ENCODE data around the gene OAS3. TPM values are rescaled to one million over a fixed set of nuclear protein-coding genes. Genes with fewer than 3 reads are reported as not detected.

Gene OAS3
- total RNA-seq, 1 experiment from 2014 or later, result 159 TPM

DNA sequence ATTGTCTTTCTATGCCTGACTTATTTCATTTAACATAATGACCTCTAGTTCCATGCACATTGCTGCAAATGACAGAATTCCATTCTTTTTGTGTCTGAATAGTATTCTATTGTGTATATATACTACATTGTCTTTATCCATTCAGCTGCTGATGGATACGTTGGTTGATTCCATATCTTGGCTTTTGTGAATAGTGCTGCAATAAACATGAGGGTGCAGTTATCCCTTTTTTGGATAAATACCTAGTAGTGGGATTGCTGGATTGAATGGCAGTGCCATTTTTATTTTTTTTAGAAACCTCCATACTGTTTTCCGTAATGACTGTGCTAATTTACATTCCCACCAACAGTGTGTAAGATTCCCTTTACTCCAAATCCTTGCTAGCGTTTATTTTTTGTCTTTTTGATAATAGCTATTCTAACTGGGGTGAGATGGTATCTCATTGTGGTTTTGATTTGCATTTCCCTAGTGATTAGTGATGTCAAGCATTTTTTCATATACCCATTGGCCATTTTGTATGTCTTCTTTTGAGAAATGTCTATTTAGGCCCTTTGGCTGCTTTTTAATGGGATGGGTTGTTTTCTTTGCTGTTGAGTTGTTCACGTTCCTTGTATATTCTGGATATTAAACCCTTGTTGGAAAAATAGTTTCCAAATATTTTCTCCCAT, 42.4 kb downstream of the OAS3 start:
- DNase-seq, result no peak
- Mint-ChIP-seq H3K27me3 (ENCODE audit: unreplicated experiment) (no peaks in the 10 kb centered on the region), H3K4me1 (ENCODE audit: low read depth, unreplicated experiment) (no peaks in the 10 kb centered on the region), H3K36me3 (ENCODE audit: insufficient read depth, unreplicated experiment) (peaks cover 7% of the 10 kb centered on the region), H3K4me3 (ENCODE audit: low read depth, unreplicated experiment) (no peak overlapping the region), H3K9me3 (ENCODE audit: low read depth, unreplicated experiment) (peaks cover 9% of the 10 kb centered on the region), H3K27ac (ENCODE audit: unreplicated experiment) (no peak overlapping the region)
- intact Hi-C loops (cut with micrococcal nuclease; ENCODE audit: unreplicated experiment), result no loop called here
- TF ChIP-seq, protein P1, sequence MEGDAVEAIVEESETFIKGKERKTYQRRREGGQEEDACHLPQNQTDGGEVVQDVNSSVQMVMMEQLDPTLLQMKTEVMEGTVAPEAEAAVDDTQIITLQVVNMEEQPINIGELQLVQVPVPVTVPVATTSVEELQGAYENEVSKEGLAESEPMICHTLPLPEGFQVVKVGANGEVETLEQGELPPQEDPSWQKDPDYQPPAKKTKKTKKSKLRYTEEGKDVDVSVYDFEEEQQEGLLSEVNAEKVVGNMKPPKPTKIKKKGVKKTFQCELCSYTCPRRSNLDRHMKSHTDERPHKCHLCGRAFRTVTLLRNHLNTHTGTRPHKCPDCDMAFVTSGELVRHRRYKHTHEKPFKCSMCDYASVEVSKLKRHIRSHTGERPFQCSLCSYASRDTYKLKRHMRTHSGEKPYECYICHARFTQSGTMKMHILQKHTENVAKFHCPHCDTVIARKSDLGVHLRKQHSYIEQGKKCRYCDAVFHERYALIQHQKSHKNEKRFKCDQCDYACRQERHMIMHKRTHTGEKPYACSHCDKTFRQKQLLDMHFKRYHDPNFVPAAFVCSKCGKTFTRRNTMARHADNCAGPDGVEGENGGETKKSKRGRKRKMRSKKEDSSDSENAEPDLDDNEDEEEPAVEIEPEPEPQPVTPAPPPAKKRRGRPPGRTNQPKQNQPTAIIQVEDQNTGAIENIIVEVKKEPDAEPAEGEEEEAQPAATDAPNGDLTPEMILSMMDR (IDR thresholded peaks at IDR 0.05; ENCODE audit: unreplicated experiment), result no peak
- no TSS peak for BruUV-seq (replicated peaks)
- CTCF ChIA-PET, result interaction anchor here (1.3 kb wide), 1 partner anchor 12 kb away, joined by 4 read pairs; no protein-coding TSS in a partner anchor

- peaks cover 9% of the 10 kb centered on the region for H3K27me3 Mint-ChIP-seq (ENCODE audit: unreplicated experiment)
- intact Hi-C loops (cut with micrococcal nuclease; ENCODE audit: unreplicated experiment), result no loop called here
- no peaks in the 10 kb centered on the region for H3K4me1 Mint-ChIP-seq (ENCODE audit: low read depth, unreplicated experiment)
- TF ChIP-seq, protein P1 (IDR thresholded peaks at IDR 0.05; ENCODE audit: unreplicated experiment), result no peak
- CTCF ChIA-PET, result no interaction called here
- no peaks in the 10 kb centered on the region for H3K36me3 Mint-ChIP-seq (ENCODE audit: insufficient read depth, unreplicated experiment)
- H3K4me3 Mint-ChIP-seq (ENCODE audit: low read depth, unreplicated experiment), result no peak overlapping the region
- no peak overlapping the region for H3K27ac Mint-ChIP-seq (ENCODE audit: unreplicated experiment)
- H3K9me3 Mint-ChIP-seq (ENCODE audit: low read depth, unreplicated experiment), result peaks cover 9% of the 10 kb centered on the region
- no TSS peak for BruUV-seq (replicated peaks)
- no peak for DNase-seq
Observed at GRCh38 chr12:112985642-112986290, 47.5 kb downstream of the OAS3 start.

DNA sequence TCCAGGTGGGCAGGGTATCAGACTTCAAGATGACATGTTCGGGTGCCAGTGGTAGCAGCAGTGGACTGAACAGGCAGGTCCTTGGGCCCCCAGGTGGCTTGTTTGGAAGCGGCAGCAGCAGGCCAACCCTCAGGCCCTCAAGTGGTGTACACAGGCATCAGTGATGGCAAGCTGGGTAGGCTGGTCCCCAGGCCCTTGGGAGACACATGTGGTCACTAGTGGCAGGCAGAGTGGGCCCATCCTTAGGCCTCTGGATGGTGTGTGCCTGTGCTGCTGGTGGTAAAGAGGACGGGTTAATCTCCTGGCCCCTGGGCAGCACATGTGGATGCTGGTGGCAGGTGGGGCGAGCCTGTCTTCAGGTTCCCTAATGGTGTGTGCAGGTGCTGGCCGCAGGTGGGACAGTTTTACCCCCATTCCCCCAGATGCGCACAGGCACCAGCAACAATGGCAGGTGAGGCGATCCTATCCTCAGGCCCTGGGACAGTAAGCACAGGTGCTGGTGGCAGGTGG, 48.1 kb downstream of the OAS3 start:
- TF ChIP-seq, protein P1 (IDR thresholded peaks at IDR 0.05; ENCODE audit: unreplicated experiment), result no peak
- Mint-ChIP-seq H3K4me3 (ENCODE audit: low read depth, unreplicated experiment) (no peak overlapping the region), H3K27me3 (ENCODE audit: unreplicated experiment) (peaks cover 9% of the 10 kb centered on the region), H3K4me1 (ENCODE audit: low read depth, unreplicated experiment) (no peaks in the 10 kb centered on the region), H3K9me3 (ENCODE audit: low read depth, unreplicated experiment) (peaks cover 9% of the 10 kb centered on the region), H3K27ac (ENCODE audit: unreplicated experiment) (no peak overlapping the region), H3K36me3 (ENCODE audit: insufficient read depth, unreplicated experiment) (no peaks in the 10 kb centered on the region)
- BruUV-seq (replicated peaks), result no TSS peak
- intact Hi-C loops (cut with micrococcal nuclease; ENCODE audit: unreplicated experiment), result no loop called here
- CTCF ChIA-PET, result no interaction called here
- no peak for DNase-seq

DNA sequence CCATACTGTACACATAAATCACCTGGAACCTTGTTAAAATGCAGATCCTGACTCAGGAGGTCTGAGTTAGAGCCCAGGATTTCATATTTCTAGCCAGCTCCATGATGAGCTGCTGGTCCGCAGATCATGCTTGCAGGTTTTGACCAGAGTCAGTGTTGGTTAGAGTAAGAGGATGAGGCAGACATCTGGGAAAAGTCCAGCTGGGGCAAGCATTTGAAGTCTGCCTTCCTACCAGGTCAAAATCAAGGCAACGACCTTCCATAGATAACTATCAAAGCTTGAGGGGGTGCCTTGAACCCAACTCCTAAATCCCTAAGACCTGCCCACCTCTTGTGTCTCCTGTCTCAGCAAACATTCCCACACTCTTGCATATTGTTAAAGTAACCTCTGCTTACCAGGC, 49.3 kb downstream of the OAS3 start:
- no peak overlapping the region for H3K27ac Mint-ChIP-seq (ENCODE audit: unreplicated experiment)
- peaks cover 9% of the 10 kb centered on the region for H3K9me3 Mint-ChIP-seq (ENCODE audit: low read depth, unreplicated experiment)
- no peaks in the 10 kb centered on the region for H3K4me1 Mint-ChIP-seq (ENCODE audit: low read depth, unreplicated experiment)
- H3K27me3 Mint-ChIP-seq (ENCODE audit: unreplicated experiment), result peaks cover 9% of the 10 kb centered on the region
- H3K36me3 Mint-ChIP-seq (ENCODE audit: insufficient read depth, unreplicated experiment), result no peaks in the 10 kb centered on the region
- DNase-seq, result no peak
- H3K4me3 Mint-ChIP-seq (ENCODE audit: low read depth, unreplicated experiment), result no peak overlapping the region
- CTCF ChIA-PET, result interaction anchor here (0.5 kb wide), 2 partner anchors 494 to 845 kb away, joined by 3 to 4 read pairs; no protein-coding TSS in a partner anchor
- BruUV-seq (replicated peaks), result no TSS peak
- TF ChIP-seq, protein P1 (IDR thresholded peaks at IDR 0.05; ENCODE audit: unreplicated experiment), result no peak
- intact Hi-C loops (cut with micrococcal nuclease; ENCODE audit: unreplicated experiment), result no loop called here
